Liver (tissue), 9 donors: Measurements from ENCODE around the gene NOS1AP. TPM values are rescaled to one million over a fixed set of nuclear protein-coding genes. Genes with fewer than 3 reads are reported as not detected.

Source experiments
- DNase-seq: peaks from one replicate; pipeline ENCODE4 v3.0.0-alpha.2; 2017; ENCODE audit warnings: low spot score
- H3K27ac ChIP-seq, 2 donors: one replicate each; pipeline ENCODE4 v1.7.0; 2013; ENCODE audit warnings: inconsistent platforms in 2 of 2, low read length in 2 of 2, control low read depth in 1 of 2, low read depth in 1 of 2, mild to moderate bottlenecking in 1 of 2
- H3K27me3 ChIP-seq, 4 donors: one replicate each; pipeline versions ENCODE4 v1.6.1 to v1.7.0; 2013; ENCODE audit warnings: low read length in 3 of 4, inconsistent platforms in 1 of 4, mild to moderate bottlenecking in 1 of 4, moderate library complexity in 1 of 4; ENCODE audit not compliant: control insufficient read depth in 4 of 4, insufficient read depth in 4 of 4
- H3K36me3 ChIP-seq, 4 donors: one replicate each; pipeline versions ENCODE4 v1.6.1 to v1.7.0; 2013; ENCODE audit warnings: low read length in 3 of 4, mild to moderate bottlenecking in 3 of 4, low read depth in 1 of 4, moderate library complexity in 1 of 4; ENCODE audit not compliant: control insufficient read depth in 4 of 4, insufficient read depth in 3 of 4
- H3K4me1 ChIP-seq, 4 donors: one replicate each; pipeline versions ENCODE4 v1.6.1 to v1.7.0; 2013; ENCODE audit warnings: low read length in 3 of 4, mild to moderate bottlenecking in 3 of 4, moderate library complexity in 1 of 4; ENCODE audit not compliant: control insufficient read depth in 4 of 4, insufficient read depth in 4 of 4
- H3K4me3 ChIP-seq, 3 donors: one replicate each; pipeline versions ENCODE4 v1.6.1 to v1.7.0; 2013; ENCODE audit warnings: low read length in 3 of 3, control low read depth in 1 of 3, low read depth in 1 of 3, mild to moderate bottlenecking in 1 of 3
- H3K9ac ChIP-seq, 2 donors: one replicate each; pipeline ENCODE4 v1.7.0; 2013; ENCODE audit warnings: low read length in 2 of 2, mild to moderate bottlenecking in 2 of 2, moderate library complexity in 2 of 2, control low read depth in 1 of 2, low read depth in 1 of 2
- H3K9me3 ChIP-seq, 4 donors: one replicate each; pipeline versions ENCODE4 v1.6.1 to v1.7.0; 2013; ENCODE audit warnings: low read length in 3 of 4; ENCODE audit not compliant: control insufficient read depth in 4 of 4
- EGR1 ChIP-seq, 2 donors: IDR thresholded peaks; 2 replicates each; pipeline ENCODE4 v1.6.1; 2016 to 2018; ENCODE audit warnings: antibody characterized with exemption in 2 of 2, low read depth in 2 of 2
- FOXA1 ChIP-seq: IDR thresholded peaks from 2 replicates; pipeline ENCODE4 v1.6.1; 2016; ENCODE audit warnings: antibody characterized with exemption
- FOXA2 ChIP-seq: IDR thresholded peaks from 2 replicates; pipeline ENCODE4 v1.6.1; 2016; ENCODE audit warnings: antibody characterized with exemption
- GABPA ChIP-seq, 2 donors: IDR thresholded peaks in 1 of 2; conservative IDR thresholded peaks in 1 of 2; 2 replicates each; pipeline ENCODE4 v1.6.1; 2016; ENCODE audit warnings: antibody characterized with exemption in 2 of 2, mild to moderate bottlenecking in 1 of 2, moderate library complexity in 1 of 2
- HNF4A ChIP-seq, 2 donors: conservative IDR thresholded peaks; 2 replicates each; pipeline ENCODE4 v1.6.1; 2016; ENCODE audit warnings: antibody characterized with exemption in 2 of 2, mild to moderate bottlenecking in 2 of 2
- HNF4G ChIP-seq: IDR thresholded peaks from 2 replicates; pipeline ENCODE4 v1.6.1; 2016; ENCODE audit warnings: antibody characterized with exemption
- JUND ChIP-seq, 2 donors: IDR thresholded peaks; 2 replicates each; pipeline ENCODE4 v1.6.1; 2016; ENCODE audit warnings: antibody characterized with exemption in 2 of 2
- NR2F2 ChIP-seq: IDR thresholded peaks from 2 replicates; pipeline ENCODE4 v1.6.1; 2016; ENCODE audit warnings: antibody characterized with exemption
- RAD21 ChIP-seq, 2 donors: IDR thresholded peaks; 2 replicates each; pipeline ENCODE4 v1.6.1; 2016; ENCODE audit warnings: antibody characterized with exemption in 2 of 2, mild to moderate bottlenecking in 2 of 2
- RXRA ChIP-seq, 2 donors: IDR thresholded peaks; 2 replicates each; pipeline ENCODE4 v1.6.1; 2017 to 2018; ENCODE audit warnings: antibody characterized with exemption in 2 of 2, mild to moderate bottlenecking in 1 of 2
- SP1 ChIP-seq: IDR thresholded peaks from 2 replicates; pipeline ENCODE4 v1.6.1; 2018; ENCODE audit warnings: antibody characterized with exemption, mild to moderate bottlenecking
- TAF1 ChIP-seq: conservative IDR thresholded peaks from 2 replicates; pipeline ENCODE4 v1.6.1; 2016; ENCODE audit warnings: antibody characterized with exemption, mild to moderate bottlenecking
- YY1 ChIP-seq: IDR thresholded peaks from 2 replicates; pipeline ENCODE4 v1.6.1; 2016; ENCODE audit warnings: antibody characterized with exemption, mild to moderate bottlenecking
- WGBS: extraction: QIAGEN DNeasy Blood & Tissue Kit; methylation state at CpG from one replicate; pipeline ENCODE4 v1.1.7; 2013; 5-methylcytosine and 5-hydroxymethylcytosine counted together
- polyA plus RNA-seq, 2 donors: library from polyadenylated mRNA; stranded (reverse) in 1 of 2; unstranded in 1 of 2; fragments of 200-250 nt in 1 of 2; fragments of >200 nt in 1 of 2; fragmentation: Nextera tagmentation in 1 of 2; extraction: Ambion mirVana in 1 of 2; gene quantifications; one replicate each; pipeline versions ENCODE4 v1.2.1 to v1.2.3, GENCODE V29; 2013 to 2015
- total RNA-seq, 2 donors: library from RNA; depleted of rRNA; stranded (reverse); fragments of >200 nt; gene quantifications; one replicate each; pipeline ENCODE4 v1.2.3, GENCODE V29; 2014
- TF ChIP-seq, protein P1 (sequence below): IDR thresholded peaks from 2 replicates; pipeline ENCODE4 v1.6.1; 2016; ENCODE audit warnings: antibody characterized with exemption, mild to moderate bottlenecking
- TF ChIP-seq, protein P2 (sequence below): IDR thresholded peaks from 2 replicates; pipeline ENCODE4 v1.6.1; 2016; ENCODE audit warnings: antibody characterized with exemption
- TF ChIP-seq, protein P3 (sequence below): fragments of 150-350 bp; IDR thresholded peaks from 2 replicates; pipeline ENCODE4 v1.5.1; 2017; ENCODE audit warnings: improper control_type of control experiment, low read depth, low read length; ENCODE audit not compliant: missing input control
- TF ChIP-seq, protein P4 (sequence below): IDR thresholded peaks from 2 replicates; pipeline ENCODE4 v1.6.1; 2016; ENCODE audit warnings: antibody characterized with exemption
- donor health status: healthy.
- donor health status: healthy.
- donor health status: healthy.
- donor health status: healthy.
- donor health status: healthy.

NOS1AP gene
- total and polyA plus RNA-seq, 4 donors = 1.4 to 13.0 (median 4.5) TPM

GRCh38 chr1:162347281-162347680 is 277.8 kb downstream of the NOS1AP start:
- Histone ChIP-seq H3K4me1 (no peaks in the 10 kb centered on the region), H3K4me3 (no peak overlapping the region), H3K9me3 (no peaks in the 10 kb centered on the region), H3K27ac (no peak overlapping the region), H3K9ac (no peak overlapping the region), H3K36me3 (peaks cover 2 to 5% (median 3%) of the 10 kb centered on the region in 4 donors), H3K27me3 (no peaks in the 10 kb centered on the region)
- TF ChIP-seq FOXA1 (no peak), RAD21 (IDR thresholded peaks at IDR 0.05) (no peak), JUND (IDR thresholded peaks at IDR 0.05) (no peak), RXRA (IDR thresholded peaks at IDR 0.05) (no peak), EGR1 (IDR thresholded peaks at IDR 0.05; ENCODE audit: low read depth in 2 of 2) (no peak)
- TF ChIP-seq, protein P1, sequence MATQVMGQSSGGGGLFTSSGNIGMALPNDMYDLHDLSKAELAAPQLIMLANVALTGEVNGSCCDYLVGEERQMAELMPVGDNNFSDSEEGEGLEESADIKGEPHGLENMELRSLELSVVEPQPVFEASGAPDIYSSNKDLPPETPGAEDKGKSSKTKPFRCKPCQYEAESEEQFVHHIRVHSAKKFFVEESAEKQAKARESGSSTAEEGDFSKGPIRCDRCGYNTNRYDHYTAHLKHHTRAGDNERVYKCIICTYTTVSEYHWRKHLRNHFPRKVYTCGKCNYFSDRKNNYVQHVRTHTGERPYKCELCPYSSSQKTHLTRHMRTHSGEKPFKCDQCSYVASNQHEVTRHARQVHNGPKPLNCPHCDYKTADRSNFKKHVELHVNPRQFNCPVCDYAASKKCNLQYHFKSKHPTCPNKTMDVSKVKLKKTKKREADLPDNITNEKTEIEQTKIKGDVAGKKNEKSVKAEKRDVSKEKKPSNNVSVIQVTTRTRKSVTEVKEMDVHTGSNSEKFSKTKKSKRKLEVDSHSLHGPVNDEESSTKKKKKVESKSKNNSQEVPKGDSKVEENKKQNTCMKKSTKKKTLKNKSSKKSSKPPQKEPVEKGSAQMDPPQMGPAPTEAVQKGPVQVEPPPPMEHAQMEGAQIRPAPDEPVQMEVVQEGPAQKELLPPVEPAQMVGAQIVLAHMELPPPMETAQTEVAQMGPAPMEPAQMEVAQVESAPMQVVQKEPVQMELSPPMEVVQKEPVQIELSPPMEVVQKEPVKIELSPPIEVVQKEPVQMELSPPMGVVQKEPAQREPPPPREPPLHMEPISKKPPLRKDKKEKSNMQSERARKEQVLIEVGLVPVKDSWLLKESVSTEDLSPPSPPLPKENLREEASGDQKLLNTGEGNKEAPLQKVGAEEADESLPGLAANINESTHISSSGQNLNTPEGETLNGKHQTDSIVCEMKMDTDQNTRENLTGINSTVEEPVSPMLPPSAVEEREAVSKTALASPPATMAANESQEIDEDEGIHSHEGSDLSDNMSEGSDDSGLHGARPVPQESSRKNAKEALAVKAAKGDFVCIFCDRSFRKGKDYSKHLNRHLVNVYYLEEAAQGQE = no peak
- TF ChIP-seq, protein P2, sequence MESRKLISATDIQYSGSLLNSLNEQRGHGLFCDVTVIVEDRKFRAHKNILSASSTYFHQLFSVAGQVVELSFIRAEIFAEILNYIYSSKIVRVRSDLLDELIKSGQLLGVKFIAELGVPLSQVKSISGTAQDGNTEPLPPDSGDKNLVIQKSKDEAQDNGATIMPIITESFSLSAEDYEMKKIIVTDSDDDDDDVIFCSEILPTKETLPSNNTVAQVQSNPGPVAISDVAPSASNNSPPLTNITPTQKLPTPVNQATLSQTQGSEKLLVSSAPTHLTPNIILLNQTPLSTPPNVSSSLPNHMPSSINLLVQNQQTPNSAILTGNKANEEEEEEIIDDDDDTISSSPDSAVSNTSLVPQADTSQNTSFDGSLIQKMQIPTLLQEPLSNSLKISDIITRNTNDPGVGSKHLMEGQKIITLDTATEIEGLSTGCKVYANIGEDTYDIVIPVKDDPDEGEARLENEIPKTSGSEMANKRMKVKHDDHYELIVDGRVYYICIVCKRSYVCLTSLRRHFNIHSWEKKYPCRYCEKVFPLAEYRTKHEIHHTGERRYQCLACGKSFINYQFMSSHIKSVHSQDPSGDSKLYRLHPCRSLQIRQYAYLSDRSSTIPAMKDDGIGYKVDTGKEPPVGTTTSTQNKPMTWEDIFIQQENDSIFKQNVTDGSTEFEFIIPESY = no peak
- DNase-seq = no peak
- WGBS = 63% methylated on average over 3 of the region's 3 CpGs

DNA sequence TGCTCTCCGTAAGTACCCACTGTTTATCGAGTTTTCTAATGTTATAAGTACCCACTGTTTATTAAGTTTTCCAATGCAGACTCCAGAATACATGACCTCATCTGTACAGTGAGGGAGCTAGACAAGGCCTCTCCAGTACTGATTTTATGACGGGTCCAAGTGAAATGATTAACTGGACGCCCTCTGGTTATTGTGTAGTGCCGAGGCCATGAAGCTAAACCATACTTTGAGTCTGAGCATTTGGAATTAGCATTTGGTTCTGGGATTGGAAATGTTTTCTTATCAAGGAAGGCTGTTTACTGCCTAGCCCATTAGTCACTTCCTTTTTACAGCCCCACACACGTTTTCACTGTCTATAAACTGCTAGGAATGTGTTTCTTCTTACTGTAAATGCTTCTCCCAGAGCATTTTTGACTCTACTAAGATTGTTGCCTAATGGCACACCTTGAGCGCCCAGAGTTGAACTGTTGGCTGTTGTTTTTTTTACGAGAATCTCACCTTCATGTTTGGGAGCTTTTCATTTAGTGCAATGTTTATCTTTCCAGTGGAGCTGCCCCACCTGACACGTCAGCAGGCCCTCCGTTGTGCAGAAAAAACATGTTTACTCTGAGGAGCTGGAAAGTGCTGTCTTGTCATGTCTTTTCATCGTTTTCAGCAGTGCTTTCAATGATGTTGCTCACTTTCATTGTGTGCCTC is 280.3 kb downstream of the NOS1AP start:
- Histone ChIP-seq H3K9me3 (no peaks in the 10 kb centered on the region), H3K4me1 (no peaks in the 10 kb centered on the region), H3K36me3 (peaks cover 3% of the 10 kb centered on the region in 4 donors), H3K27ac (no peak overlapping the region), H3K27me3 (no peaks in the 10 kb centered on the region), H3K9ac (no peak overlapping the region), H3K4me3 (no peak overlapping the region)
- 61% methylated on average over 11 of the region's 11 CpGs for WGBS
- DNase-seq = no peak
- TF ChIP-seq, protein P3, sequence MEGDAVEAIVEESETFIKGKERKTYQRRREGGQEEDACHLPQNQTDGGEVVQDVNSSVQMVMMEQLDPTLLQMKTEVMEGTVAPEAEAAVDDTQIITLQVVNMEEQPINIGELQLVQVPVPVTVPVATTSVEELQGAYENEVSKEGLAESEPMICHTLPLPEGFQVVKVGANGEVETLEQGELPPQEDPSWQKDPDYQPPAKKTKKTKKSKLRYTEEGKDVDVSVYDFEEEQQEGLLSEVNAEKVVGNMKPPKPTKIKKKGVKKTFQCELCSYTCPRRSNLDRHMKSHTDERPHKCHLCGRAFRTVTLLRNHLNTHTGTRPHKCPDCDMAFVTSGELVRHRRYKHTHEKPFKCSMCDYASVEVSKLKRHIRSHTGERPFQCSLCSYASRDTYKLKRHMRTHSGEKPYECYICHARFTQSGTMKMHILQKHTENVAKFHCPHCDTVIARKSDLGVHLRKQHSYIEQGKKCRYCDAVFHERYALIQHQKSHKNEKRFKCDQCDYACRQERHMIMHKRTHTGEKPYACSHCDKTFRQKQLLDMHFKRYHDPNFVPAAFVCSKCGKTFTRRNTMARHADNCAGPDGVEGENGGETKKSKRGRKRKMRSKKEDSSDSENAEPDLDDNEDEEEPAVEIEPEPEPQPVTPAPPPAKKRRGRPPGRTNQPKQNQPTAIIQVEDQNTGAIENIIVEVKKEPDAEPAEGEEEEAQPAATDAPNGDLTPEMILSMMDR = no peak
- TF ChIP-seq NR2F2 (no peak), FOXA1 (no peak), FOXA2 (no peak), TAF1 (no peak), YY1 (peak; percentile 22), RXRA (IDR thresholded peaks at IDR 0.05) (peak; percentile 28 to 57), SP1 (peak; percentile 56), GABPA (IDR thresholded peaks at IDR 0.05 in 1 of 2, conservative IDR thresholded peaks at IDR 0.05 in 1 of 2) (no peak), JUND (IDR thresholded peaks at IDR 0.05) (peak in 1 of 2 donors; percentile 39), EGR1 (IDR thresholded peaks at IDR 0.05; ENCODE audit: low read depth in 2 of 2) (peak in 1 of 2 donors; percentile 37), HNF4A (conservative IDR thresholded peaks at IDR 0.05) (peak in 1 of 2 donors; percentile 38), RAD21 (IDR thresholded peaks at IDR 0.05) (peak in 1 of 2 donors; percentile 26), HNF4G (no peak)
- TF ChIP-seq, protein P1 = no peak
- TF ChIP-seq, protein P2 = no peak
- TF ChIP-seq, protein P4, sequence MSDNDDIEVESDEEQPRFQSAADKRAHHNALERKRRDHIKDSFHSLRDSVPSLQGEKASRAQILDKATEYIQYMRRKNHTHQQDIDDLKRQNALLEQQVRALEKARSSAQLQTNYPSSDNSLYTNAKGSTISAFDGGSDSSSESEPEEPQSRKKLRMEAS = no peak
